HEK293 (cell line): ENCODE data around the gene ITGB5.
A peak's percentile ranks its signal among the peaks of the same experiment; 100 is the strongest.

Experiments used
- CTCF ChIA-PET: fragments of 350-600 bp; formaldehyde crosslinking; extraction: SDS; loops from one replicate; lab custom pipeline; 2021; ENCODE audit warnings: antibody characterized with exemption; lab: Yijun Ruan, JAX
- POLR2A ChIA-PET: fragments of 300-600 bp; formaldehyde crosslinking; extraction: SDS; loops from one replicate; lab custom pipeline; 2020; ENCODE audit warnings: antibody characterized with exemption, inconsistent platforms; lab: Yijun Ruan, JAX
- H3K27ac ChIP-seq: fragments of 200-500 bp; sonication (Bioruptor generic); 2 replicates; pipeline ENCODE4 v1.5.1; 2014; ENCODE audit warnings: low read depth, low read length, control low read depth, inconsistent platforms; ENCODE audit errors: extremely low read depth
- H3K36me3 ChIP-seq, 2 experiments: fragments of 200-500 bp in 1 of 2; sonication (Bioruptor generic) in 1 of 2; 1 replicate in 1 of 2; 2 replicates in 1 of 2; pipeline ENCODE4 v1.5.1; 2014 to 2017; ENCODE audit warnings: inconsistent platforms in 2 of 2, low read length in 2 of 2; ENCODE audit not compliant: control insufficient read depth in 2 of 2, insufficient read depth in 1 of 2
- H3K4me1 ChIP-seq: fragments of 200-500 bp; sonication (Bioruptor generic); 2 replicates; pipeline ENCODE4 v1.5.1; 2014; ENCODE audit warnings: mild to moderate bottlenecking, low read length, inconsistent platforms; ENCODE audit not compliant: control insufficient read depth, insufficient read depth
- H3K4me3 ChIP-seq: 2 replicates; pipeline ENCODE4 v1.5.1; 2011; ENCODE audit warnings: low read depth, mild to moderate bottlenecking, control low read depth, low read length, moderate library complexity
- H3K9me3 ChIP-seq: fragments of 200-500 bp; sonication (Bioruptor generic); 2 replicates; pipeline ENCODE4 v1.5.1; 2014; ENCODE audit warnings: low read depth, low read length, inconsistent platforms; ENCODE audit not compliant: control insufficient read depth, insufficient read depth
- PRDM10 ChIP-seq: fragments of 450-650 bp; formaldehyde crosslinking; IDR thresholded peaks from 2 replicates; pipeline ENCODE4 v1.5.1; 2016; ENCODE audit warnings: missing biosample characterization, missing genetic modification characterization
- PRDM2 ChIP-seq: fragments of 450-650 bp; formaldehyde crosslinking; IDR thresholded peaks from 2 replicates; pipeline ENCODE4 v1.5.1; 2016; ENCODE audit warnings: missing biosample characterization, missing genetic modification characterization, borderline replicate concordance
- ZFP3 ChIP-seq: fragments of 450-650 bp; formaldehyde crosslinking; IDR thresholded peaks from 2 replicates; pipeline ENCODE4 v1.5.1; 2016; ENCODE audit warnings: low read depth, missing biosample characterization, missing genetic modification characterization
- ZNF155 ChIP-seq: fragments of 450-650 bp; formaldehyde crosslinking; IDR thresholded peaks from 2 replicates; pipeline ENCODE4 v1.5.1; 2016; ENCODE audit warnings: missing biosample characterization, missing genetic modification characterization
- ZNF398 ChIP-seq: fragments of 450-650 bp; formaldehyde crosslinking; IDR thresholded peaks from 2 replicates; pipeline ENCODE4 v1.5.1; 2017; ENCODE audit warnings: missing biosample characterization, missing genetic modification characterization
- ZNF449 ChIP-seq: fragments of 450-650 bp; formaldehyde crosslinking; IDR thresholded peaks from 2 replicates; pipeline ENCODE4 v1.5.1; 2017; ENCODE audit warnings: missing biosample characterization, mild to moderate bottlenecking, missing genetic modification characterization, moderate library complexity
- ZNF704 ChIP-seq: fragments of 450-650 bp; formaldehyde crosslinking; IDR thresholded peaks from 2 replicates; pipeline ENCODE4 v1.5.1; 2016; ENCODE audit warnings: missing biosample characterization, missing genetic modification characterization
- ZNF830 ChIP-seq: fragments of 450-650 bp; IDR thresholded peaks from 2 replicates; pipeline ENCODE4 v1.5.0; 2018; ENCODE audit warnings: missing biosample characterization, missing genetic modification characterization, low read depth, mild to moderate bottlenecking, moderate library complexity

ITGB5 gene

GRCh38 chr3:124811436-124811835, 75.7 kb downstream of the ITGB5 start (continued):
- TF ChIP-seq ZNF398 (no peak), ZFP3 (tag by site-specific recombination) (no peak)

- Histone ChIP-seq H3K27ac (no peak overlapping the region), H3K4me1 (no peaks in the 10 kb centered on the region), H3K9me3 (no peaks in the 10 kb centered on the region)
- TF ChIP-seq ZNF155 (tag by site-specific recombination) (no peak), PRDM10 (tag by site-specific recombination) (no peak), ZNF704 (tag by site-specific recombination) (no peak)
- TF ChIP-seq, all 188 proteins: peak for 0
- POLR2A ChIA-PET = no interaction called here
- Histone ChIP-seq H3K4me3 (no peak overlapping the region), H3K36me3 (peaks cover 0 to 13% of the 10 kb centered on the region in 2 experiments; a peak in 1 of 3 replicates)
- CTCF ChIA-PET = no interaction called here
Observed at GRCh38 chr3:124810970-124811369, 76.2 kb downstream of the ITGB5 start.

GRCh38 chr3:124809039-124809438, 78.1 kb downstream of the ITGB5 start:
- POLR2A ChIA-PET = no interaction called here
- no peak overlapping the region for H3K27ac ChIP-seq
- CTCF ChIA-PET = interaction anchor here (1.0 kb wide), 1 partner anchor 92 kb away, joined by 3 read pairs; no protein-coding TSS in a partner anchor
- no peak overlapping the region for H3K4me3 ChIP-seq
- no peaks in the 10 kb centered on the region for H3K4me1 ChIP-seq
- no peaks in the 10 kb centered on the region for H3K36me3 ChIP-seq
- H3K9me3 ChIP-seq = no peaks in the 10 kb centered on the region
- no peak for TF ChIP-seq ZNF830 (tag by site-specific recombination)
- TF ChIP-seq PRDM2 (tag by site-specific recombination) = no peak
- TF ChIP-seq ZNF449 = peak; percentile 90
